Ectodermal cell (in vitro differentiated cells): ENCODE measurements around the gene TENM3.

Experiments used
- H3K27ac ChIP-seq: 2 replicates; pipeline ENCODE4 v1.7.0; 2013; ENCODE audit warnings: mild to moderate bottlenecking, low read depth, low read length; ENCODE audit not compliant: insufficient read depth, poor library complexity, severe bottlenecking
- H3K27me3 ChIP-seq: 2 replicates; pipeline ENCODE4 v1.7.0; 2013; ENCODE audit warnings: mild to moderate bottlenecking, low read length; ENCODE audit not compliant: insufficient read depth, control insufficient read depth, poor library complexity, severe bottlenecking
- H3K36me3 ChIP-seq: one replicate; pipeline ENCODE4 v1.7.0; 2013; ENCODE audit warnings: low read length; ENCODE audit not compliant: control insufficient read depth, insufficient read depth
- H3K4me1 ChIP-seq: one replicate; pipeline ENCODE4 v1.7.0; 2013; ENCODE audit warnings: low read length; ENCODE audit not compliant: control insufficient read depth, insufficient read depth
- H3K4me3 ChIP-seq: 2 replicates; pipeline ENCODE4 v1.7.0; 2013; ENCODE audit warnings: low read depth, low read length, control low read depth; ENCODE audit not compliant: insufficient read depth
- H3K9me3 ChIP-seq: 2 replicates; pipeline ENCODE4 v1.7.0; 2013; ENCODE audit warnings: mild to moderate bottlenecking, low read length, moderate library complexity; ENCODE audit not compliant: control insufficient read depth
- WGBS, 2 experiments: methylation state at CpG; one replicate each; pipeline ENCODE4 v1.1.7; 2013; ENCODE audit warnings: missing lambda C conversion rate in 2 of 2; 5-methylcytosine and 5-hydroxymethylcytosine counted together

The TENM3 gene

GRCh38 chr4:182711211-182711610 lies 468.0 kb downstream of the TENM3 start:
- Histone ChIP-seq H3K9me3 (no peaks in the 10 kb centered on the region), H3K27ac (no peak overlapping the region), H3K36me3 (no peaks in the 10 kb centered on the region), H3K4me1 (peaks cover 12% of the 10 kb centered on the region), H3K27me3 (no peaks in the 10 kb centered on the region), H3K4me3 (no peak overlapping the region)
- 88 to 94% methylated on average over 2 of the region's 2 CpGs for WGBS, 2 experiments

- Histone ChIP-seq H3K4me3 (no peak overlapping the region), H3K27ac (no peak overlapping the region), H3K4me1 (peaks cover 19% of the 10 kb centered on the region), H3K36me3 (no peaks in the 10 kb centered on the region), H3K27me3 (no peaks in the 10 kb centered on the region), H3K9me3 (no peaks in the 10 kb centered on the region)
- WGBS, 2 experiments: 79 to 82% methylated on average over 3 of the region's 3 CpGs
These were observed 472.3 kb downstream of the TENM3 start for GRCh38 chr4:182715548-182715947.

GRCh38 chr4:182716192-182716591 lies 473.0 kb downstream of the TENM3 start:
- 39 to 53% methylated on average over 3 of the region's 3 CpGs for WGBS, 2 experiments
- H3K4me1 ChIP-seq: peaks cover 19% of the 10 kb centered on the region

GRCh38 chr4:182717788-182718583 lies 474.8 kb downstream of the TENM3 start:
- no peaks in the 10 kb centered on the region for H3K36me3 ChIP-seq
- H3K27me3 ChIP-seq: no peaks in the 10 kb centered on the region

More at GRCh38 chr4:182716192-182716591, 473.0 kb downstream of the TENM3 start:
- no peak overlapping the region for H3K4me3 ChIP-seq
- no peaks in the 10 kb centered on the region for H3K36me3 ChIP-seq
- no peak overlapping the region for H3K27ac ChIP-seq
- H3K27me3 ChIP-seq: no peaks in the 10 kb centered on the region
- H3K9me3 ChIP-seq: no peaks in the 10 kb centered on the region

GRCh38 chr4:182724414-182724813 lies 481.2 kb downstream of the TENM3 start:
- Histone ChIP-seq H3K27ac (no peak overlapping the region), H3K36me3 (no peaks in the 10 kb centered on the region), H3K4me1 (no peaks in the 10 kb centered on the region), H3K27me3 (no peaks in the 10 kb centered on the region), H3K4me3 (no peak overlapping the region), H3K9me3 (no peaks in the 10 kb centered on the region)
- WGBS, 2 experiments: 98 to 100% methylated on average over 1 of the region's 2 CpGs

More at GRCh38 chr4:182717788-182718583, 474.8 kb downstream of the TENM3 start:
- H3K9me3 ChIP-seq: no peaks in the 10 kb centered on the region
- H3K4me3 ChIP-seq: no peak overlapping the region
- 95 to 97% methylated on average over 5 to 6 of the region's 6 CpGs for WGBS, 2 experiments
- peaks cover 19% of the 10 kb centered on the region for H3K4me1 ChIP-seq
- H3K27ac ChIP-seq: no peak overlapping the region

- H3K27ac ChIP-seq: no peak overlapping the region
- H3K27me3 ChIP-seq: no peaks in the 10 kb centered on the region
- WGBS, 2 experiments: 94 to 97% methylated on average over 2 of the region's 2 CpGs
- no peaks in the 10 kb centered on the region for H3K4me1 ChIP-seq
- no peaks in the 10 kb centered on the region for H3K9me3 ChIP-seq
- no peak overlapping the region for H3K4me3 ChIP-seq
- peaks cover 4% of the 10 kb centered on the region for H3K36me3 ChIP-seq
These were observed 486.3 kb downstream of the TENM3 start for GRCh38 chr4:182729516-182729915.

- H3K9me3 ChIP-seq: no peaks in the 10 kb centered on the region
- H3K27me3 ChIP-seq: no peaks in the 10 kb centered on the region
- H3K4me1 ChIP-seq: no peaks in the 10 kb centered on the region
- H3K4me3 ChIP-seq: no peak overlapping the region
- peaks cover 4% of the 10 kb centered on the region for H3K36me3 ChIP-seq
- WGBS, 2 experiments: 74 to 79% methylated on average over 3 of the region's 3 CpGs
- no peak overlapping the region for H3K27ac ChIP-seq
These were observed 487.6 kb downstream of the TENM3 start for GRCh38 chr4:182730791-182731190.

- H3K36me3 ChIP-seq: peaks cover 13% of the 10 kb centered on the region
- H3K4me1 ChIP-seq: no peaks in the 10 kb centered on the region
- H3K27me3 ChIP-seq: no peaks in the 10 kb centered on the region
- no peaks in the 10 kb centered on the region for H3K9me3 ChIP-seq
- no peak overlapping the region for H3K27ac ChIP-seq
- H3K4me3 ChIP-seq: no peak overlapping the region
- WGBS, 2 experiments: 94 to 100% methylated on average over 2 of the region's 2 CpGs
These were observed 493.0 kb downstream of the TENM3 start for GRCh38 chr4:182736207-182736606.

GRCh38 chr4:182738283-182739047 lies 495.3 kb downstream of the TENM3 start:
- H3K4me1 ChIP-seq: no peaks in the 10 kb centered on the region
- 95 to 96% methylated on average over 7 of the region's 8 CpGs for WGBS, 2 experiments
- H3K27ac ChIP-seq: no peak overlapping the region
- no peak overlapping the region for H3K4me3 ChIP-seq
- no peaks in the 10 kb centered on the region for H3K27me3 ChIP-seq
- H3K9me3 ChIP-seq: no peaks in the 10 kb centered on the region
- peaks cover 15% of the 10 kb centered on the region for H3K36me3 ChIP-seq

GRCh38 chr4:182740256-182740655 lies 497.1 kb downstream of the TENM3 start:
- Histone ChIP-seq H3K27ac (no peak overlapping the region), H3K9me3 (no peaks in the 10 kb centered on the region), H3K4me3 (no peak overlapping the region), H3K36me3 (peaks cover 16% of the 10 kb centered on the region), H3K4me1 (no peaks in the 10 kb centered on the region), H3K27me3 (no peaks in the 10 kb centered on the region)
- 93 to 100% methylated on average over 1 to 3 of the region's 3 CpGs for WGBS, 2 experiments
